SJCRH30 (cell line): ENCODE data around the gene TMEM81. TPM values are rescaled to one million over a fixed set of nuclear protein-coding genes. Genes with fewer than 3 reads are reported as not detected.

Experiments used
- DNase-seq, 2 experiments: peaks; one replicate each; pipeline ENCODE4 v3.0.0-alpha.2; 2015 to 2020
- H3K27ac ChIP-seq: fragments of 250-450 bp; sonication (Bioruptor Pico); 2 replicates; pipeline ENCODE4 v1.5.1; 2020; ENCODE audit warnings: mild to moderate bottlenecking, moderate library complexity
- H3K27me3 ChIP-seq: fragments of 250-450 bp; sonication (Bioruptor Pico); 2 replicates; pipeline ENCODE4 v1.5.1; 2020; ENCODE audit warnings: mild to moderate bottlenecking, moderate library complexity
- H3K36me3 ChIP-seq: fragments of 250-450 bp; sonication (Bioruptor Pico); 2 replicates; pipeline ENCODE4 v1.5.1; 2020; ENCODE audit warnings: mild to moderate bottlenecking, moderate library complexity
- H3K4me1 ChIP-seq: fragments of 250-450 bp; sonication (Bioruptor Pico); 2 replicates; pipeline ENCODE4 v1.5.1; 2020; ENCODE audit warnings: mild to moderate bottlenecking, moderate library complexity
- H3K4me3 ChIP-seq: fragments of 250-450 bp; sonication (Bioruptor Pico); 2 replicates; pipeline ENCODE4 v1.5.1; 2020; ENCODE audit warnings: mild to moderate bottlenecking, moderate library complexity
- H3K9me3 ChIP-seq: fragments of 250-450 bp; sonication (Bioruptor Pico); replicated peaks from 2 replicates; pipeline ENCODE4 v1.5.1; 2020; ENCODE audit warnings: mild to moderate bottlenecking, moderate library complexity
- total RNA-seq: library from RNA; depleted of rRNA; stranded (reverse); fragments of >200 nt; shearing (Covaris generic); gene quantifications from 2 replicates; pipeline ENCODE4 v1.2.3, GENCODE V29; 2014

TMEM81 gene
- total RNA-seq, 1 experiment from 2014 or later = 3.9 TPM

- peaks cover 92% of the 10 kb centered on the region for H3K36me3 ChIP-seq
- H3K27ac ChIP-seq = no peak overlapping the region
- no peak overlapping the region for H3K4me3 ChIP-seq
- DNase-seq = no peak
- H3K4me1 ChIP-seq = no peaks in the 10 kb centered on the region
- no peaks in the 10 kb centered on the region for H3K9me3 ChIP-seq
- H3K27me3 ChIP-seq = no peaks in the 10 kb centered on the region
These were observed 14.0 kb upstream of the TMEM81 start for GRCh38 chr1:205098242-205098641.

GRCh38 chr1:205095422-205095821 is 11.2 kb upstream of the TMEM81 start:
- Histone ChIP-seq H3K4me1 (no peaks in the 10 kb centered on the region), H3K27me3 (no peaks in the 10 kb centered on the region), H3K9me3 (no peaks in the 10 kb centered on the region), H3K36me3 (peaks cover 90% of the 10 kb centered on the region), H3K4me3 (no peak overlapping the region), H3K27ac (no peak overlapping the region)
- DNase-seq = no peak

DNA sequence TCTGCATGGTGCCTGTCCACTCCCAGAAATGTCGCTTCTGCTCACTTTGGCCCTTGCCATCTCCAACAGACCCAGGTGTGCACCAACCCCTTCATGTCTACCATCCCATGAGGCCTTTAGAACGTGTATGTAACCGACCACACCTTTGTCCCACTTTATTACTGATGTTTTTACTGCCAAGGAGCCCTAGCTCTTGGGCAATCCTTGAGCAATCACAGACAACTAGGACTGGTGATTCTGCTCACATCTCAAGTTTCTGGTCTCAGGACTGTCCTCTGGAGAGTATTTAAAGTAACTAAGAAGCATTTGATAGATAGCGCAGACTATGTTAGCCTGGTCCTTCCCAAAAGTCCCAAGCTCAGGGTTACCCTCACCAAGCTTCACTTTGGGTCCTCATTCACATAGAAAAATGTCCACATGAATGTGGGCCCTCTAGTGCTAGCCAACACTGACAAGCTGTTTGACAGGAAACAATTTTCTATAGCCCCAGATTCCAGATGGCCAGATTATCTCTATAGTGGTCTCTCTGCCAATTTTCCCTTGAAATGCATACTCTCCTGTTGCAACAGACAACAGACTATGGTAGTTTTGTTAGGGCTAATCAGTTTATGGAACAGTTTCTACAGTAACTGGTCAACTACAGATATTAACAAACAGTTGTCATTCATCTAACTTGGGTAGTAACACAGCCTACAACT is 6.9 kb upstream of the TMEM81 start:
- Histone ChIP-seq H3K27me3 (no peaks in the 10 kb centered on the region), H3K27ac (no peak overlapping the region), H3K36me3 (peaks cover 65% of the 10 kb centered on the region), H3K9me3 (no peaks in the 10 kb centered on the region), H3K4me3 (no peak overlapping the region), H3K4me1 (no peaks in the 10 kb centered on the region)
- DNase-seq = no peak

DNA sequence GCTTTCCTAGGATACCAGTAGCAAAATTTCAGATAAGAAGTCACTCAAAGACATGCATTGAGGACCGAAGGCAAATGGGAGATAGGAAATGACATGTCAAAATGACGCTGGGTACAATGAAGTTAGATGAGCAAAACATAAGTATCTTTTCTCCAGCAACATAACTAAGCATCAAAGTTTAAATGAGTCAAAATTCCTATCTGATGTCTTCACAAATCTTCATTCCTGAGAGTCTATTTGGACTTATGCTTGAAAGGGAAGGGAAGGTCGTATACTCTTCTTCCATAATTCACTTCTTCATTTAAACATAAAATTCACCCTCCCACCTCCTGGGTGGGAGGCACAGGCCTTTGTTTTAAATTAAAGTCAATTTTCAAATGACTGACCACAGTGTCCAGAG is 4.1 kb upstream of the TMEM81 start:
- Histone ChIP-seq H3K4me1 (no peaks in the 10 kb centered on the region), H3K27me3 (no peaks in the 10 kb centered on the region), H3K36me3 (peaks cover 54% of the 10 kb centered on the region), H3K4me3 (no peak overlapping the region), H3K9me3 (no peaks in the 10 kb centered on the region), H3K27ac (no peak overlapping the region)
- DNase-seq = no peak

DNA sequence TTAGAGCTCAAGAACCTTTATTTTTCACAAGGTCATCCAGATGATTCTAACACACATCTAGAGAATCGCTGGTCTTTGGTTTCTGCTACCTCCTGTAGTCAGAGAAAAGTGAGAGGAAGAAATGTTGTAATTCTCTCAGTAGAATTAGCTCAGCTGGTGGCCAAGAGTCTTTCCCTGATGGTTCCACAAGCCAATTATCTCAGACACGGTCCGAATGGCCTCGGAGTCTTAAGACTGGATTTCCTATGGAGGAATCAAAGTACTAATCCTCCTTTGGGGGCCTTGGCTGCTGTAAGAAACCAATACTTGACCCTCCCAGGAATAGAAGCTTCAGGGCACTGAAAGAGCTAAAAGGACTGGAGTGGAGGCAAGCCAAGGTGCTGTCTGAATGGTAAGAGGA is 1.8 kb downstream of the TMEM81 start:
- no peaks in the 10 kb centered on the region for H3K9me3 ChIP-seq
- H3K27ac ChIP-seq = no peak overlapping the region
- no peak for DNase-seq
- H3K4me1 ChIP-seq = no peaks in the 10 kb centered on the region; the same call in 1 of the 2 replicates
- H3K27me3 ChIP-seq = no peaks in the 10 kb centered on the region
- peaks cover 16% of the 10 kb centered on the region for H3K36me3 ChIP-seq
- H3K4me3 ChIP-seq = no peak overlapping the region

- no peak overlapping the region for H3K4me3 ChIP-seq
- no peaks in the 10 kb centered on the region for H3K36me3 ChIP-seq
These were observed 6.3 kb downstream of the TMEM81 start for GRCh38 chr1:205077934-205078311.

GRCh38 chr1:205077158-205077933 is 6.9 kb downstream of the TMEM81 start:
- no peaks in the 10 kb centered on the region for H3K9me3 ChIP-seq
- no peaks in the 10 kb centered on the region for H3K36me3 ChIP-seq
- peaks cover 17% of the 10 kb centered on the region for H3K4me1 ChIP-seq
- no peak for DNase-seq
- no peak overlapping the region for H3K4me3 ChIP-seq
- no peaks in the 10 kb centered on the region for H3K27me3 ChIP-seq
- no peak overlapping the region for H3K27ac ChIP-seq

More at GRCh38 chr1:205077934-205078311, 6.3 kb downstream of the TMEM81 start:
- H3K4me1 ChIP-seq = peaks cover 17% of the 10 kb centered on the region
- no peaks in the 10 kb centered on the region for H3K27me3 ChIP-seq
- no peaks in the 10 kb centered on the region for H3K9me3 ChIP-seq
- no peak for DNase-seq
- H3K27ac ChIP-seq = no peak overlapping the region

DNA sequence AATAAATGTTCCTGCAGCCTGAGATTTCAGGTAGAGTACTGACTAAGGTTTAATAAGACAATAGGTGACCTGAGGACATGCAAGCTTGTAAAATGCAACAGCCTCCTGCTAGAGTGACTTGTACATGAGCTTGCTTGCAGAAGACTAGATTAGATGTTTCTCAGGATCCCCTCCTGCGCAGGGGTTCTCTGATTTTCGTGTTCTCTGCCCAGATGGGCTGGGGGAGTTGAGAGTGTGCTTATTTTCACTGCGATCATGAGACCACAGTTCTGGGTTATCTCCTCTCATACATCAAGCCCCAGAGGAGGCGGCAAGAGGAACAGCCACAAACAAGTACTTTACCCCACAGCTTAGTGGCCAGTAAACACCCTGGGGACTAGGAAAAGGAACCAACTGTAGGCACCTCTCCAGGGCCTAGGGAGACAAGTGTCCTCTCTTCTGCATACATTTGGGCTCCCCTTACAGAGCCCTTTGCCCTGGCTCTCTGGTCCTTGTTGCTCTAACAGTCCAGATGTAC is 8.0 kb downstream of the TMEM81 start:
- no peak overlapping the region for H3K27ac ChIP-seq
- no peak for DNase-seq
- no peak overlapping the region for H3K4me3 ChIP-seq
- peaks cover 17% of the 10 kb centered on the region for H3K4me1 ChIP-seq
- H3K27me3 ChIP-seq = no peaks in the 10 kb centered on the region
- H3K9me3 ChIP-seq = no peaks in the 10 kb centered on the region
- no peaks in the 10 kb centered on the region for H3K36me3 ChIP-seq

GRCh38 chr1:205075642-205076155 is 8.6 kb downstream of the TMEM81 start:
- H3K9me3 ChIP-seq = no peaks in the 10 kb centered on the region
- no peak overlapping the region for H3K27ac ChIP-seq
- H3K36me3 ChIP-seq = no peaks in the 10 kb centered on the region
- H3K4me3 ChIP-seq = no peak overlapping the region
- H3K4me1 ChIP-seq = peaks cover 17% of the 10 kb centered on the region
- DNase-seq = peak; percentile 51 to 65
- H3K27me3 ChIP-seq = no peaks in the 10 kb centered on the region

- no peak overlapping the region for H3K4me3 ChIP-seq
- no peak for DNase-seq
- H3K9me3 ChIP-seq = no peaks in the 10 kb centered on the region
- no peak overlapping the region for H3K27ac ChIP-seq
- peaks cover 17% of the 10 kb centered on the region for H3K4me1 ChIP-seq
- H3K36me3 ChIP-seq = no peaks in the 10 kb centered on the region
- H3K27me3 ChIP-seq = no peaks in the 10 kb centered on the region
These were observed 9.7 kb downstream of the TMEM81 start for GRCh38 chr1:205074513-205074912.

GRCh38 chr1:205074084-205074483 is 10.2 kb downstream of the TMEM81 start:
- DNase-seq = no peak
- Histone ChIP-seq H3K27ac (no peak overlapping the region), H3K9me3 (no peaks in the 10 kb centered on the region), H3K4me1 (peaks cover 17% of the 10 kb centered on the region), H3K4me3 (no peak overlapping the region), H3K27me3 (no peaks in the 10 kb centered on the region), H3K36me3 (no peaks in the 10 kb centered on the region)

DNA sequence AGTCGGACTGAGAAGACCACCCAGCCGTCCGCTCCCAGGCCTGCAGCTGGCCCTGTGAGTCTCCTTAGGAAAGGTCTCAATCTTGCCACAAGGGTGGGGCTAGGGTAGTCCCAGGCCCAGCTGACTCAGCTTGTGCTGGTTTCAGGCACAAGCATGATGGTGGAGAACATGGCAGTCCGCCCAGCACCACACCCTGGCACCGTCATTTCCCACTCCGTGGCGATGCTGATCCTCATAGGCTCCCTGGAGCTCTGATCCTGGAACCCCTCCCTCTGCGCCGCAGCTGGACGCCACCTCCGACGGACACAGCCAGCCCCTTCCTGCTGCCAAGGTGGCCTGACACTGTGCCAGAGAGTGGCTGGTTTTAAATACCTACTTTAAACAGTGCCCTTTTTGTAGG is 10.7 kb downstream of the TMEM81 start:
- Histone ChIP-seq H3K4me3 (no peak overlapping the region), H3K36me3 (no peaks in the 10 kb centered on the region), H3K4me1 (peaks cover 18% of the 10 kb centered on the region), H3K9me3 (no peaks in the 10 kb centered on the region), H3K27me3 (no peaks in the 10 kb centered on the region), H3K27ac (no peak overlapping the region)
- DNase-seq = no peak

DNA sequence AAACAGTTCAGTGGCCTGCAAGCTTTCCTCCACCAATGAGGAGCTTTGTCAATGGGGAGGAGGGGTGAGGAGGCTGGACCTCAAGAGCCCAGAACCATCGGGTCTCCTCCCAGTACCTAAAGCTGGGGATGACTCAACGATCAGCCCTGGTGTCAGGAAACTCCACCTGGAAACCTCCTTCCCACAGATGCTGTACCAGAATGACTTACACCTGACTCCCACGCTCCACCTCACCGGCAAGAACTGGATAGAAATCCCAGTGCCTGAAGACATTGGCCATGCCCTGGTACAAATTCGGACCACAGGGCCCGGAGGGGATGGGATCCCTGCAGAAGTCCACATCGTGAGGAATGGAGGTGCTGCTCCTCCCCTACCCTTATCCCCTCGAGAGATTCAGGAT is 11.4 kb downstream of the TMEM81 start:
- Histone ChIP-seq H3K27ac (no peak overlapping the region), H3K27me3 (no peaks in the 10 kb centered on the region), H3K4me1 (peaks cover 21% of the 10 kb centered on the region), H3K4me3 (no peak overlapping the region), H3K9me3 (no peaks in the 10 kb centered on the region), H3K36me3 (no peaks in the 10 kb centered on the region)
- DNase-seq = no peak

DNA sequence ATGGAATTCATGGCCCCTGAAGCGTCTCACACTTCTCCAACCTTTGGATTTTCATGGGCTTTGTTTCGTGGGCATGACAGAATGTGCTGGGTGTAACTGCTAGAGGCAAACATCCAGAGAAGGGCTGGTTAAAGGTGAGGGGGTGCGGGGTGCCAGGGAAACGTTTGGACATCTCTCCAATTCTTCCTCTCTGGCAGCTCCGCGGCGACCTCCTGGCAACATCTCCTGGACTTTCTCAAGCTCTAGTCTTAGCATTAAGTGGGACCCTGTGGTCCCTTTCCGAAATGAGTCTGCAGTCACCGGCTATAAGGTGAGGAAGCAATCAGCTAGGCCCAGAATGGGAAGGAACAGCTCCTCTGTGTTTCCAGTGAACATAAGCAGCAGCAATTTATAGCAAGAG is 12.0 kb downstream of the TMEM81 start:
- DNase-seq = no peak
- H3K36me3 ChIP-seq = no peaks in the 10 kb centered on the region

DNA sequence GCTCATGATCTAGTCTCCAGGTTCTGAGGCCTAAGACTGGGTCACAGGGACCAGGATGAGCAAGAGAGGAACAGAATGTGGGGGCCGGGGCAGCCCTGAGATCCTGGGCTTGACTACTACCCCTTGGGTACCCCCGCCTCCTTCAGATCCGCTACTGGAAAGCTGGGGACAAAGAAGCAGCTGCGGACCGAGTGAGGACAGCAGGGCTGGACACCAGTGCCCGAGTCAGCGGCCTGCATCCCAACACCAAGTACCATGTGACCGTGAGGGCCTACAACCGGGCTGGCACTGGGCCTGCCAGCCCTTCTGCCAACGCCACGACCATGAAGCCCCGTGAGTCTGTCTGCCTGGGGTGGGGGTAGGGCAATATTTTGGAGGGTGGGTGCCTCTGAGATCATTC is 12.5 kb downstream of the TMEM81 start:
- no peaks in the 10 kb centered on the region for H3K36me3 ChIP-seq
- H3K9me3 ChIP-seq = no peaks in the 10 kb centered on the region
- H3K4me3 ChIP-seq = no peak overlapping the region
- peaks cover 15% of the 10 kb centered on the region for H3K4me1 ChIP-seq
- H3K27ac ChIP-seq = no peak overlapping the region
- DNase-seq = no peak
- H3K27me3 ChIP-seq = no peaks in the 10 kb centered on the region

More for the DNA sequence above, 12.0 kb downstream of the TMEM81 start:
- Histone ChIP-seq H3K4me1 (peaks cover 20% of the 10 kb centered on the region), H3K27me3 (no peaks in the 10 kb centered on the region), H3K9me3 (no peaks in the 10 kb centered on the region), H3K4me3 (no peak overlapping the region), H3K27ac (no peak overlapping the region)
